ENCODE measurements around the gene TELO2. TPM values are rescaled to one million over a fixed set of nuclear protein-coding genes. Genes with fewer than 3 reads are reported as not detected.

Gene TELO2
- total and polyA plus RNA-seq, 2 donors (not counting 3 experiments of a cell fraction or from before 2014, with no cell fraction given) = 30.7 to 61.6 TPM

GRCh38 chr16:1464196-1464893 lies 28.8 kb upstream of the TELO2 start:
- dilution Hi-C loops (cut with MboI; ENCODE audit: extremely low pct_ligation_motif_present, low sequenced_read_pairs) (no loop called here), intact Hi-C loops (cut with micrococcal nuclease) (no loop called here)
- no peak for FAIRE-seq
- peaks cover 7% of the 10 kb centered on the region for H3K79me2 ChIP-seq (ENCODE audit: control insufficient read depth, insufficient read depth, low read length)
- H3K4me3 ChIP-seq (replicated peaks in 1 of 3; ENCODE audit: insufficient read depth in 1 of 3, low read depth in 1 of 3, low read length in 3 of 3) = no peak overlapping the region
- H3K27ac ChIP-seq (ENCODE audit: insufficient read depth, low read depth, low read length) = no peak overlapping the region
- H3K9ac ChIP-seq (replicated peaks; ENCODE audit: extremely low read depth, insufficient read depth, low read length) = no peak overlapping the region
- TF ChIP-seq CTCF (IDR thresholded peaks at IDR 0.05; ENCODE audit: extremely low read depth in 1 of 2, insufficient read depth in 1 of 2, low read depth in 1 of 2, low read length in 2 of 2) (no peak), MAX (IDR thresholded peaks at IDR 0.05; ENCODE audit: insufficient read depth, insufficient read length) (no peak), GATA2 (IDR thresholded peaks at IDR 0.05; ENCODE audit: insufficient read depth, insufficient read length, low read depth, low read length) (no peak), JUN (IDR thresholded peaks at IDR 0.05; ENCODE audit: borderline replicate concordance, insufficient read depth, insufficient read length, low read depth) (no peak), EZH2 (IDR thresholded peaks at IDR 0.05; ENCODE audit: borderline replicate concordance, low read depth, low read length, severe bottlenecking) (no peak), POLR2A (IDR thresholded peaks at IDR 0.05; ENCODE audit: low read depth, low read length) (no peak), FOS (IDR thresholded peaks at IDR 0.05; ENCODE audit: borderline replicate concordance, insufficient read depth, low read length) (no peak), MYC (IDR thresholded peaks at IDR 0.05; ENCODE audit: low read depth, low read length) (no peak), POLR2AphosphoS5 (IDR thresholded peaks at IDR 0.05; ENCODE audit: insufficient read depth, low read depth, low read length) (no peak)
- no peaks in the 10 kb centered on the region for H3K9me3 ChIP-seq (replicated peaks; ENCODE audit: control insufficient read depth, insufficient read depth, low read length)
- H3K27me3 ChIP-seq (ENCODE audit: control insufficient read depth in 2 of 2, insufficient read depth in 2 of 2, low read length in 2 of 2) = no peaks in the 10 kb centered on the region
- H4K20me1 ChIP-seq (replicated peaks; ENCODE audit: control insufficient read depth, extremely low read depth, insufficient read depth, low read length) = no peaks in the 10 kb centered on the region
- H2AFZ ChIP-seq (ENCODE audit: low read depth, low read length) = no peak overlapping the region
- no TSS peak for BruUV-seq (replicated peaks)
- no peaks in the 10 kb centered on the region for H3K4me1 ChIP-seq (ENCODE audit: control insufficient read depth, extremely low read depth, insufficient read depth, low read length)
- H3K4me2 ChIP-seq (ENCODE audit: insufficient read depth, low read length) = no peak overlapping the region
- H3K36me3 ChIP-seq (ENCODE audit: control insufficient read depth in 2 of 2, extremely low read depth in 1 of 2, insufficient read depth in 2 of 2, low read length in 2 of 2) = peaks cover 0 to 18% of the 10 kb centered on the region in 2 experiments
- CTCF ChIA-PET = no interaction called here
- DNase-seq (ENCODE audit: low read depth, low spot score) = no peak
- H3K9me1 ChIP-seq (replicated peaks; ENCODE audit: control insufficient read depth, extremely low read depth, insufficient read depth, low read length) = no peaks in the 10 kb centered on the region
- POLR2A ChIA-PET = no interaction called here

All from endothelial cell of umbilical vein (primary cell).